ENCODE results near the gene SNX5. TPM values are rescaled to one million over a fixed set of nuclear protein-coding genes. Genes with fewer than 3 reads are reported as not detected.

The SNX5 gene
- total RNA-seq, 1 donor = 114 TPM

- no peak overlapping the region for H3K4me3 ChIP-seq (ENCODE audit: low read depth, low read length)
- peak; percentile 73 for DNase-seq (ENCODE audit: low read depth)
- TF ChIP-seq CTCF (IDR thresholded peaks at IDR 0.05; ENCODE audit: insufficient read depth, low read depth, low read length) = no peak
Measured at GRCh38 chr20:17925141-17925939, 43.3 kb downstream of the SNX5 start.

- TF ChIP-seq CTCF (IDR thresholded peaks at IDR 0.05; ENCODE audit: insufficient read depth, low read depth, low read length) = no peak
- no peak overlapping the region for H3K4me3 ChIP-seq (ENCODE audit: low read depth, low read length)
- no peak for DNase-seq (ENCODE audit: low read depth)
Measured at GRCh38 chr20:17921774-17922173, 46.8 kb downstream of the SNX5 start.

- no peak for TF ChIP-seq CTCF (IDR thresholded peaks at IDR 0.05; ENCODE audit: insufficient read depth, low read depth, low read length)
- no peak overlapping the region for H3K4me3 ChIP-seq (ENCODE audit: low read depth, low read length)
- no peak for DNase-seq (ENCODE audit: low read depth)
Measured at GRCh38 chr20:17919149-17919548, 49.4 kb downstream of the SNX5 start.

- no peak for DNase-seq (ENCODE audit: low read depth)
- no peak for TF ChIP-seq CTCF (IDR thresholded peaks at IDR 0.05; ENCODE audit: insufficient read depth, low read depth, low read length)
- no peak overlapping the region for H3K4me3 ChIP-seq (ENCODE audit: low read depth, low read length)
Measured at GRCh38 chr20:17917832-17918618, 50.6 kb downstream of the SNX5 start.

GRCh38 chr20:17916433-17916891, 52.1 kb downstream of the SNX5 start:
- H3K4me3 ChIP-seq (ENCODE audit: low read depth, low read length) = no peak overlapping the region
- no peak for TF ChIP-seq CTCF (IDR thresholded peaks at IDR 0.05; ENCODE audit: insufficient read depth, low read depth, low read length)
- peak; percentile 64 for DNase-seq (ENCODE audit: low read depth)

GRCh38 chr20:17914957-17915356, 53.6 kb downstream of the SNX5 start:
- TF ChIP-seq CTCF (IDR thresholded peaks at IDR 0.05; ENCODE audit: insufficient read depth, low read depth, low read length) = no peak
- DNase-seq (ENCODE audit: low read depth) = no peak
- no peak overlapping the region for H3K4me3 ChIP-seq (ENCODE audit: low read depth, low read length)

Data from fibroblast of villous mesenchyme (primary cell).